ENCODE data around the gene ITGA2B. TPM values are rescaled to one million over a fixed set of nuclear protein-coding genes. Genes with fewer than 3 reads are reported as not detected.

ITGA2B gene
- polyA plus RNA-seq, 1 donor (not counting 4 experiments of a cell fraction or from before 2014, with no cell fraction given) = not detected

DNA sequence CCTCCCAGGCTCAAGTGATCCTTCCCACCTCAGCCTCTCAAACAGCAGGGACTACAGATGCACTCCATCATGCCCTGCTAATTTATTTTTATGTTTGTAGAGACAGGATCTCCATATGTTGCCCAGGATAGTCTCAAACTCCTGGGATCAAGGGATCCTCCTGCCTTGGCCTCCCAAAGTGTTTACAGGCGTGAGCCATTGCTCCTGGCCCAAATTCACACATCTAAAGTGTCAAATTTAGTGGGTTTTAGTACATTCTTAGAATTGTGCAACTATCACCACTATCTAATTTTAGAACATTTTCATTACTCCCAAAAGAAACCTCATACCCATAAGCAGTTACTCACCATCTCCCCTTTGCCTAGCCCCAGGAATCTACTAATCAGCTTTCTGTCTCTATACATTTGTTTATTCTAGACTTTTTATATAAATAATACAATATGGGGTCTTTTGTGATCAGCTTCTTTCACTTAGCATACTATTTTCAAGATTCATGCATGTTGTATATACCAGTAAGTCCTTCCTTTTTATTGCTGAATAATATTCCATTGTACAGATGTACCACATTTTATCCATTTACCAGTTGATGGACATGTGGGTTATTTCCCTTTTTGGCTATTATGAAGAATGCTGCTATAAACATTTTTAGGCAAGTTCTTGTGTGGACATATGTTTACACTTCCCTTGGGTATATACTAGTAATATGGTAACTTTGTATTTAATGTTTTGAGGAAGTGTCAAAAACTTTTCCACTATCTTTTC, 25.1 kb upstream of the ITGA2B start:
- Histone ChIP-seq H4K20me1 (ENCODE audit: control insufficient read depth, extremely low read depth, insufficient read depth, low read length) (no peaks in the 10 kb centered on the region), H3K27ac (ENCODE audit: control insufficient read depth, insufficient read depth, low read length) (no peak overlapping the region), H3K36me3 (ENCODE audit: control insufficient read depth in 2 of 2, extremely low read depth in 1 of 2, insufficient read depth in 2 of 2, low read length in 2 of 2) (no peaks in the 10 kb centered on the region), H3K4me2 (ENCODE audit: control insufficient read depth, extremely low read depth, insufficient read depth, low read depth, low read length) (no peak overlapping the region), H3K9ac (ENCODE audit: control insufficient read depth, extremely low read depth, insufficient read depth, low read length) (no peak overlapping the region), H3K9me3 (ENCODE audit: control insufficient read depth, low read depth, low read length) (no peaks in the 10 kb centered on the region), H3K4me3 (ENCODE audit: control insufficient read depth in 2 of 3, extremely low read depth in 1 of 3, insufficient read depth in 2 of 3, low read depth in 1 of 3, low read length in 3 of 3) (no peak overlapping the region), H3K4me1 (ENCODE audit: control insufficient read depth, extremely low read depth, insufficient read depth, low read length) (peaks cover 10% of the 10 kb centered on the region), H3K27me3 (ENCODE audit: control insufficient read depth, extremely low read depth, insufficient read depth, low read length) (no peaks in the 10 kb centered on the region), H2AFZ (ENCODE audit: control insufficient read depth, low read length) (no peak overlapping the region), H3K9me1 (ENCODE audit: control insufficient read depth, extremely low read depth, insufficient read depth, low read length) (no peaks in the 10 kb centered on the region), H3K79me2 (ENCODE audit: control insufficient read depth, insufficient read depth, low read length) (no peaks in the 10 kb centered on the region)
- dilution Hi-C loops (cut with MboI; ENCODE audit: extremely low pct_ligation_motif_present, low sequenced_read_pairs) = no loop called here
- no peak for FAIRE-seq
- no peak for TF ChIP-seq EZH2 (IDR thresholded peaks at IDR 0.05; ENCODE audit: low read length)
- TF ChIP-seq, protein P1, sequence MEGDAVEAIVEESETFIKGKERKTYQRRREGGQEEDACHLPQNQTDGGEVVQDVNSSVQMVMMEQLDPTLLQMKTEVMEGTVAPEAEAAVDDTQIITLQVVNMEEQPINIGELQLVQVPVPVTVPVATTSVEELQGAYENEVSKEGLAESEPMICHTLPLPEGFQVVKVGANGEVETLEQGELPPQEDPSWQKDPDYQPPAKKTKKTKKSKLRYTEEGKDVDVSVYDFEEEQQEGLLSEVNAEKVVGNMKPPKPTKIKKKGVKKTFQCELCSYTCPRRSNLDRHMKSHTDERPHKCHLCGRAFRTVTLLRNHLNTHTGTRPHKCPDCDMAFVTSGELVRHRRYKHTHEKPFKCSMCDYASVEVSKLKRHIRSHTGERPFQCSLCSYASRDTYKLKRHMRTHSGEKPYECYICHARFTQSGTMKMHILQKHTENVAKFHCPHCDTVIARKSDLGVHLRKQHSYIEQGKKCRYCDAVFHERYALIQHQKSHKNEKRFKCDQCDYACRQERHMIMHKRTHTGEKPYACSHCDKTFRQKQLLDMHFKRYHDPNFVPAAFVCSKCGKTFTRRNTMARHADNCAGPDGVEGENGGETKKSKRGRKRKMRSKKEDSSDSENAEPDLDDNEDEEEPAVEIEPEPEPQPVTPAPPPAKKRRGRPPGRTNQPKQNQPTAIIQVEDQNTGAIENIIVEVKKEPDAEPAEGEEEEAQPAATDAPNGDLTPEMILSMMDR (optimal IDR thresholded peaks at IDR 0.05 in 1 of 3, IDR thresholded peaks at IDR 0.05 in 1 of 3, conservative IDR thresholded peaks at IDR 0.05 in 1 of 3; ENCODE audit: extremely low read depth in 1 of 3, insufficient read depth in 2 of 3, low read length in 3 of 3) = no peak
- no peak for DNase-seq (ENCODE audit: low read depth, low spot score)

DNA sequence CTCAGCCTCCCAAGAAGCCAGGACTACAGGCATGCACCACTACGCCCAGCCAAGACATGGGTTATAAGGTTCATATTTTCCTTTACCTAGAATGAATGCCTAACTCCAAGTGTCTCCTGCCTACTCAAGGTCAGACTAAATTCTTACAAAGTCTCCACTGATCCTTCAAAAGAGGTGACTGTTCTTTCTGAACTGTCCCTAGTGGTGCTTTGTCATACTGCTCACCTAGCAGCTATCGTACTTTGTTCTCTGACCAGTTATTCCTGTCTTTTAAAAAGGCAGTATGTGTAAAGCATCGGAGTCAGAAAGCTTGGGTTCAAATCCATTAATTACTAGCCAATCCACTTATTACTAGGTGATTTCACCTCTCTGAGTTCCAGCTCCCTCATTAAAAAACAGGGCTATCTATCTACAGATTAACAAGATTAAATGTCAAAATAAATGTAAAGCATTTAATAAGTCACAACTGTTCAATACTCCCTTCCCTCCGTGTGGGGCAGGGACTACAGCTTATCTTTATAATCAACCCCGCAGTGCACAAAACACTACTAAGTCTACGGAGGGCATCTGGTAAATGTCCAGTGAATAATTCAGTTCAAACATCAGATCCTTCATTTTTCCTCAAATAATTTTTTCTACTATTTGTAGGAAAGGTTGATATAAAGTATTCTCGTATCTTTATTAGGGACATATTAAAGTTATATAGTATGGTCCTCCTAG, 20.0 kb upstream of the ITGA2B start:
- dilution Hi-C loops (cut with MboI; ENCODE audit: extremely low pct_ligation_motif_present, low sequenced_read_pairs) = no loop called here
- FAIRE-seq (no peak), DNase-seq (ENCODE audit: low read depth, low spot score) (no peak)
- TF ChIP-seq, protein P1 (optimal IDR thresholded peaks at IDR 0.05 in 1 of 3, IDR thresholded peaks at IDR 0.05 in 1 of 3, conservative IDR thresholded peaks at IDR 0.05 in 1 of 3; ENCODE audit: extremely low read depth in 1 of 3, insufficient read depth in 2 of 3, low read length in 3 of 3) = no peak
- TF ChIP-seq EZH2 (IDR thresholded peaks at IDR 0.05; ENCODE audit: low read length) = no peak
- H3K36me3 ChIP-seq (ENCODE audit: control insufficient read depth in 2 of 2, extremely low read depth in 1 of 2, insufficient read depth in 2 of 2, low read length in 2 of 2) = peaks cover 0 to 2% of the 10 kb centered on the region in 2 experiments
- H3K9me3 ChIP-seq (ENCODE audit: control insufficient read depth, low read depth, low read length) = no peaks in the 10 kb centered on the region
- H4K20me1 ChIP-seq (ENCODE audit: control insufficient read depth, extremely low read depth, insufficient read depth, low read length) = no peaks in the 10 kb centered on the region
- no peaks in the 10 kb centered on the region for H3K79me2 ChIP-seq (ENCODE audit: control insufficient read depth, insufficient read depth, low read length)
- H3K27me3 ChIP-seq (ENCODE audit: control insufficient read depth, extremely low read depth, insufficient read depth, low read length) = no peaks in the 10 kb centered on the region
- H3K4me3 ChIP-seq (ENCODE audit: control insufficient read depth in 2 of 3, extremely low read depth in 1 of 3, insufficient read depth in 2 of 3, low read depth in 1 of 3, low read length in 3 of 3) = no peak overlapping the region
- no peaks in the 10 kb centered on the region for H3K4me1 ChIP-seq (ENCODE audit: control insufficient read depth, extremely low read depth, insufficient read depth, low read length)
- H3K27ac ChIP-seq (ENCODE audit: control insufficient read depth, insufficient read depth, low read length) = no peak overlapping the region
- H3K9me1 ChIP-seq (ENCODE audit: control insufficient read depth, extremely low read depth, insufficient read depth, low read length) = no peaks in the 10 kb centered on the region
- H3K9ac ChIP-seq (ENCODE audit: control insufficient read depth, extremely low read depth, insufficient read depth, low read length) = no peak overlapping the region
- H2AFZ ChIP-seq (ENCODE audit: control insufficient read depth, low read length) = no peak overlapping the region
- no peak overlapping the region for H3K4me2 ChIP-seq (ENCODE audit: control insufficient read depth, extremely low read depth, insufficient read depth, low read depth, low read length)
